ENCODE results near the gene GRIK1.

Gene GRIK1

GRCh38 chr21:29939924-29940275 is at the start of gene GRIK1:
Gene GRIK1, minus strand, starts transcription at chr21:29939996.
- no peaks in the 10 kb centered on the region for H3K4me1 ChIP-seq (ENCODE audit: control insufficient read depth, low read length)
- TF ChIP-seq EZH2phosphoT487 (IDR thresholded peaks at IDR 0.05; ENCODE audit: borderline replicate concordance, low read length) (no peak), CTCF (IDR thresholded peaks at IDR 0.05; ENCODE audit: low read depth, low read length, poor library complexity, severe bottlenecking) (no peak)
- no peak within 1 kb of the TSS for H3K27ac ChIP-seq (ENCODE audit: low read depth, low read length)
- H3K4me3 ChIP-seq (ENCODE audit: low read length): no peak within 1 kb of the TSS
- H3K4me2 ChIP-seq (ENCODE audit: low read length): no peak within 1 kb of the TSS
- H3K27me3 ChIP-seq (ENCODE audit: control insufficient read depth, low read length): no peaks in the 10 kb centered on the region
- H3K9me3 ChIP-seq (ENCODE audit: control insufficient read depth, insufficient read depth, low read length): peaks cover 3% of the 10 kb centered on the region; the same call in 1 of the 2 replicates
- H3K9me2 ChIP-seq (replicated peaks; ENCODE audit: control insufficient read depth, low read length): no peaks in the 10 kb centered on the region
- H4K20me1 ChIP-seq (ENCODE audit: control insufficient read depth, insufficient read depth, low read depth, low read length): no peaks in the 10 kb centered on the region
- no peaks in the 10 kb centered on the region for H3K79me2 ChIP-seq (ENCODE audit: control insufficient read depth, low read length)
- H3F3A ChIP-seq (ENCODE audit: control insufficient read depth, insufficient read depth): no peaks in the 10 kb centered on the region
- no peaks in the 10 kb centered on the region for H3K36me3 ChIP-seq (ENCODE audit: control insufficient read depth, low read length)

GRCh38 chr21:29987762-29988161 is 48.0 kb upstream of the GRIK1 start:
- TF ChIP-seq EZH2phosphoT487 (IDR thresholded peaks at IDR 0.05; ENCODE audit: borderline replicate concordance, low read length) (no peak), CTCF (IDR thresholded peaks at IDR 0.05; ENCODE audit: low read depth, low read length, poor library complexity, severe bottlenecking) (no peak)
- Histone ChIP-seq H3K79me2 (ENCODE audit: control insufficient read depth, low read length) (no peaks in the 10 kb centered on the region), H3K4me1 (ENCODE audit: control insufficient read depth, low read length) (no peaks in the 10 kb centered on the region), H3K27me3 (ENCODE audit: control insufficient read depth, low read length) (no peaks in the 10 kb centered on the region), H3K9me3 (ENCODE audit: control insufficient read depth, insufficient read depth, low read length) (peaks cover 5% of the 10 kb centered on the region; the same call in 1 of the 2 replicates), H3K4me2 (ENCODE audit: low read length) (no peak overlapping the region), H4K20me1 (ENCODE audit: control insufficient read depth, insufficient read depth, low read depth, low read length) (no peaks in the 10 kb centered on the region), H3K9me2 (replicated peaks; ENCODE audit: control insufficient read depth, low read length) (no peaks in the 10 kb centered on the region), H3K4me3 (ENCODE audit: low read length) (no peak overlapping the region), H3F3A (ENCODE audit: control insufficient read depth, insufficient read depth) (no peaks in the 10 kb centered on the region), H3K27ac (ENCODE audit: low read depth, low read length) (no peak overlapping the region), H3K36me3 (ENCODE audit: control insufficient read depth, low read length) (no peaks in the 10 kb centered on the region)

GRCh38 chr21:29985866-29986265 is 46.1 kb upstream of the GRIK1 start:
- Histone ChIP-seq H3K79me2 (ENCODE audit: control insufficient read depth, low read length) (no peaks in the 10 kb centered on the region), H3K36me3 (ENCODE audit: control insufficient read depth, low read length) (no peaks in the 10 kb centered on the region), H3K4me3 (ENCODE audit: low read length) (no peak overlapping the region), H3K9me2 (replicated peaks; ENCODE audit: control insufficient read depth, low read length) (no peaks in the 10 kb centered on the region), H3K4me1 (ENCODE audit: control insufficient read depth, low read length) (no peaks in the 10 kb centered on the region), H3K27me3 (ENCODE audit: control insufficient read depth, low read length) (no peaks in the 10 kb centered on the region), H3K9me3 (ENCODE audit: control insufficient read depth, insufficient read depth, low read length) (peaks cover 5% of the 10 kb centered on the region; the same call in 1 of the 2 replicates), H3K4me2 (ENCODE audit: low read length) (no peak overlapping the region), H4K20me1 (ENCODE audit: control insufficient read depth, insufficient read depth, low read depth, low read length) (no peaks in the 10 kb centered on the region), H3K27ac (ENCODE audit: low read depth, low read length) (no peak overlapping the region), H3F3A (ENCODE audit: control insufficient read depth, insufficient read depth) (no peaks in the 10 kb centered on the region)
- TF ChIP-seq CTCF (IDR thresholded peaks at IDR 0.05; ENCODE audit: low read depth, low read length, poor library complexity, severe bottlenecking): no peak

- H3K27ac ChIP-seq (ENCODE audit: low read depth, low read length): no peak overlapping the region
- no peaks in the 10 kb centered on the region for H3K9me3 ChIP-seq (ENCODE audit: control insufficient read depth, insufficient read depth, low read length)
- no peaks in the 10 kb centered on the region for H3K27me3 ChIP-seq (ENCODE audit: control insufficient read depth, low read length)
- H3K36me3 ChIP-seq (ENCODE audit: control insufficient read depth, low read length): no peaks in the 10 kb centered on the region
- H3F3A ChIP-seq (ENCODE audit: control insufficient read depth, insufficient read depth): no peaks in the 10 kb centered on the region
- H3K4me1 ChIP-seq (ENCODE audit: control insufficient read depth, low read length): no peaks in the 10 kb centered on the region
- H3K4me2 ChIP-seq (ENCODE audit: low read length): no peak overlapping the region
- H3K79me2 ChIP-seq (ENCODE audit: control insufficient read depth, low read length): no peaks in the 10 kb centered on the region
- TF ChIP-seq CTCF (IDR thresholded peaks at IDR 0.05; ENCODE audit: low read depth, low read length, poor library complexity, severe bottlenecking) (no peak), EZH2phosphoT487 (IDR thresholded peaks at IDR 0.05; ENCODE audit: borderline replicate concordance, low read length) (no peak)
- no peak overlapping the region for H3K4me3 ChIP-seq (ENCODE audit: low read length)
- no peaks in the 10 kb centered on the region for H4K20me1 ChIP-seq (ENCODE audit: control insufficient read depth, insufficient read depth, low read depth, low read length)
- no peaks in the 10 kb centered on the region for H3K9me2 ChIP-seq (replicated peaks; ENCODE audit: control insufficient read depth, low read length)
Measured at GRCh38 chr21:29979043-29979442, 39.2 kb upstream of the GRIK1 start.

Data from DOHH2 (cell line).